Trophoblast cell (in vitro differentiated cells and primary cell): Measurements from ENCODE around the gene NBDY.

Source experiments
- DNase-seq, 2 donors: peaks; one replicate each; pipeline ENCODE4 v3.0.0-alpha.2; 2016
- H2AFZ ChIP-seq: 2 replicates; pipeline ENCODE4 v1.6.1; 2013; ENCODE audit warnings: low read length, moderate library complexity, mild to moderate bottlenecking; ENCODE audit not compliant: insufficient read depth, poor library complexity
- H2AK5ac ChIP-seq: 2 replicates; pipeline ENCODE4 v1.6.1; 2013; ENCODE audit warnings: mild to moderate bottlenecking, low read length
- H2BK120ac ChIP-seq: 2 replicates; pipeline ENCODE4 v1.6.1; 2013; ENCODE audit warnings: low read length, mild to moderate bottlenecking, moderate library complexity; ENCODE audit not compliant: insufficient read depth, poor library complexity
- H2BK12ac ChIP-seq: 2 replicates; pipeline ENCODE4 v1.6.1; 2013; ENCODE audit warnings: mild to moderate bottlenecking, low read length, moderate library complexity
- H2BK5ac ChIP-seq: 2 replicates; pipeline ENCODE4 v1.6.1; 2013; ENCODE audit warnings: low read length, low read depth, moderate library complexity, mild to moderate bottlenecking; ENCODE audit not compliant: poor library complexity
- H3K14ac ChIP-seq: 2 replicates; pipeline ENCODE4 v1.6.1; 2013; ENCODE audit warnings: mild to moderate bottlenecking, low read length
- H3K18ac ChIP-seq: 2 replicates; pipeline ENCODE4 v1.6.1; 2013; ENCODE audit warnings: mild to moderate bottlenecking, low read length
- H3K23ac ChIP-seq: 2 replicates; pipeline ENCODE4 v1.6.1; 2013; ENCODE audit warnings: low read length
- H3K27ac ChIP-seq: 2 replicates; pipeline ENCODE4 v1.5.1; 2013; ENCODE audit warnings: low read depth, mild to moderate bottlenecking, inconsistent platforms, low read length, moderate library complexity
- H3K27me3 ChIP-seq: 2 replicates; pipeline ENCODE4 v1.6.1; 2013; ENCODE audit warnings: inconsistent platforms, mild to moderate bottlenecking, low read length, moderate library complexity; ENCODE audit not compliant: insufficient read depth
- H3K36me3 ChIP-seq, 2 experiments: 1 replicate in 1 of 2; 2 replicates in 1 of 2; pipeline ENCODE4 v1.6.1; 2013; ENCODE audit warnings: low read length in 2 of 2, mild to moderate bottlenecking in 2 of 2, moderate library complexity in 1 of 2; ENCODE audit not compliant: insufficient read depth in 2 of 2, control insufficient read depth in 1 of 2
- H3K4ac ChIP-seq: 2 replicates; pipeline ENCODE4 v1.6.1; 2013; ENCODE audit warnings: low read depth, mild to moderate bottlenecking, low read length, moderate library complexity
- H3K4me1 ChIP-seq, 2 experiments: 1 replicate in 1 of 2; 2 replicates in 1 of 2; pipeline ENCODE4 v1.6.1; 2013; ENCODE audit warnings: low read length in 2 of 2, mild to moderate bottlenecking in 2 of 2, moderate library complexity in 1 of 2; ENCODE audit not compliant: insufficient read depth in 2 of 2, control insufficient read depth in 1 of 2
- H3K4me2 ChIP-seq: 2 replicates; pipeline ENCODE4 v1.6.1; 2013; ENCODE audit warnings: inconsistent platforms, mild to moderate bottlenecking, low read length, moderate library complexity
- H3K4me3 ChIP-seq: 2 replicates; pipeline ENCODE4 v1.5.1; 2013; ENCODE audit warnings: mild to moderate bottlenecking, low read depth, low read length, inconsistent platforms
- H3K79me1 ChIP-seq: one replicate; pipeline ENCODE4 v1.6.1; 2013; ENCODE audit warnings: low read length
- H3K79me2 ChIP-seq: 2 replicates; pipeline ENCODE4 v1.6.1; 2013; ENCODE audit warnings: low read length, mild to moderate bottlenecking; ENCODE audit not compliant: control insufficient read depth, insufficient read depth, poor library complexity
- H3K9ac ChIP-seq: 2 replicates; pipeline ENCODE4 v1.6.1; 2013; ENCODE audit warnings: mild to moderate bottlenecking, low read length
- H3K9me3 ChIP-seq: 2 replicates; pipeline ENCODE4 v1.6.1; 2013; ENCODE audit warnings: low read depth, mild to moderate bottlenecking, control low read depth, inconsistent platforms, low read length; ENCODE audit not compliant: insufficient read depth
- H4K12ac ChIP-seq: 2 replicates; pipeline ENCODE4 v1.6.1; 2013; ENCODE audit warnings: low read depth, mild to moderate bottlenecking, low read length, moderate library complexity
- H4K8ac ChIP-seq: 2 replicates; pipeline ENCODE4 v1.6.1; 2013; ENCODE audit warnings: low read depth, mild to moderate bottlenecking, low read length, moderate library complexity
- H4K91ac ChIP-seq: one replicate; pipeline ENCODE4 v1.6.1; 2013; ENCODE audit warnings: low read depth, mild to moderate bottlenecking, low read length, moderate library complexity
- WGBS: extraction: QIAGEN DNeasy Blood & Tissue Kit; methylation state at CpG from one replicate; pipeline ENCODE4 v1.1.7; 2013; ENCODE audit warnings: missing lambda C conversion rate; ENCODE audit not compliant: insufficient read length, insufficient coverage; ENCODE audit errors: extremely low coverage; 5-methylcytosine and 5-hydroxymethylcytosine counted together

Gene NBDY

GRCh38 chrX:56791456-56791855 lies 62.4 kb downstream of the NBDY start:
- no peaks in the 10 kb centered on the region for H3K79me1 ChIP-seq
- no peaks in the 10 kb centered on the region for H3K79me2 ChIP-seq
- H3K9me3 ChIP-seq, result no peaks in the 10 kb centered on the region
- no peak overlapping the region for H2BK120ac ChIP-seq
- no peak overlapping the region for H3K14ac ChIP-seq
- DNase-seq, result no peak
- H3K9ac ChIP-seq, result no peak overlapping the region
- no peak overlapping the region for H4K91ac ChIP-seq
- no peak overlapping the region for H2BK12ac ChIP-seq
- H2BK5ac ChIP-seq, result no peak overlapping the region
- no peak overlapping the region for H4K8ac ChIP-seq
- no peak overlapping the region for H3K4me3 ChIP-seq
- no CpG with 5 or more reads among the region's 3 CpGs for WGBS
- H3K23ac ChIP-seq, result no peak overlapping the region
- H4K12ac ChIP-seq, result no peak overlapping the region
- no peaks in the 10 kb centered on the region for H3K4me1 ChIP-seq
- H2AK5ac ChIP-seq, result no peak overlapping the region
- H3K27me3 ChIP-seq, result no peaks in the 10 kb centered on the region
- no peak overlapping the region for H3K4ac ChIP-seq
- H3K4me2 ChIP-seq, result no peak overlapping the region
- H3K18ac ChIP-seq, result no peak overlapping the region
- no peak overlapping the region for H3K27ac ChIP-seq
- H3K36me3 ChIP-seq, result peaks cover 14 to 19% of the 10 kb centered on the region in 2 experiments
- H2AFZ ChIP-seq, result no peak overlapping the region

- WGBS, result no CpG with 5 or more reads among the region's 8 CpGs
- no peaks in the 10 kb centered on the region for H3K27me3 ChIP-seq
- no peaks in the 10 kb centered on the region for H3K79me1 ChIP-seq
- no peak overlapping the region for H3K23ac ChIP-seq
- H3K9ac ChIP-seq, result no peak overlapping the region
- H3K4ac ChIP-seq, result no peak overlapping the region
- no peak overlapping the region for H3K4me3 ChIP-seq
- no peak overlapping the region for H3K27ac ChIP-seq
- H2AK5ac ChIP-seq, result no peak overlapping the region
- no peak overlapping the region for H2AFZ ChIP-seq
- no peak overlapping the region for H3K14ac ChIP-seq
- H3K9me3 ChIP-seq, result no peaks in the 10 kb centered on the region
- no peaks in the 10 kb centered on the region for H3K4me1 ChIP-seq
- H2BK5ac ChIP-seq, result no peak overlapping the region
- H4K91ac ChIP-seq, result no peak overlapping the region
- peak in 1 of 2 donors; percentile 8 for DNase-seq
- no peak overlapping the region for H2BK120ac ChIP-seq
- H2BK12ac ChIP-seq, result no peak overlapping the region
- H4K8ac ChIP-seq, result no peak overlapping the region
- H3K4me2 ChIP-seq, result no peak overlapping the region
- peaks cover 12 to 14% of the 10 kb centered on the region in 2 experiments for H3K36me3 ChIP-seq
- H4K12ac ChIP-seq, result no peak overlapping the region
- H3K79me2 ChIP-seq, result no peaks in the 10 kb centered on the region
- no peak overlapping the region for H3K18ac ChIP-seq
These were observed 63.4 kb downstream of the NBDY start for GRCh38 chrX:56792270-56793111.

GRCh38 chrX:56793112-56793430 lies 64.0 kb downstream of the NBDY start:
- no peak overlapping the region for H3K4ac ChIP-seq
- H4K91ac ChIP-seq, result no peak overlapping the region
- peaks cover 11 to 12% of the 10 kb centered on the region in 2 experiments for H3K36me3 ChIP-seq
- no peak overlapping the region for H2BK12ac ChIP-seq
- H3K23ac ChIP-seq, result no peak overlapping the region
- H2AK5ac ChIP-seq, result no peak overlapping the region
- no peak overlapping the region for H4K12ac ChIP-seq
- H2AFZ ChIP-seq, result no peak overlapping the region
- H3K14ac ChIP-seq, result no peak overlapping the region
- H3K18ac ChIP-seq, result no peak overlapping the region
- H3K79me1 ChIP-seq, result no peaks in the 10 kb centered on the region
- H3K27me3 ChIP-seq, result no peaks in the 10 kb centered on the region
- no CpG with 5 or more reads among the region's 1 CpG for WGBS
- H3K4me1 ChIP-seq, result no peaks in the 10 kb centered on the region
- no peak overlapping the region for H3K4me3 ChIP-seq
- H3K27ac ChIP-seq, result no peak overlapping the region
- no peak overlapping the region for H3K4me2 ChIP-seq
- H3K9me3 ChIP-seq, result no peaks in the 10 kb centered on the region
- DNase-seq, result no peak
- no peak overlapping the region for H4K8ac ChIP-seq
- H2BK5ac ChIP-seq, result no peak overlapping the region
- H2BK120ac ChIP-seq, result no peak overlapping the region
- H3K79me2 ChIP-seq, result no peaks in the 10 kb centered on the region
- H3K9ac ChIP-seq, result no peak overlapping the region

GRCh38 chrX:56793521-56794320 lies 64.7 kb downstream of the NBDY start:
- Histone ChIP-seq H3K4me3 (no peak overlapping the region), H3K4me1 (no peaks in the 10 kb centered on the region), H3K79me1 (no peaks in the 10 kb centered on the region), H4K12ac (no peak overlapping the region), H3K27ac (no peak overlapping the region), H3K79me2 (no peaks in the 10 kb centered on the region), H4K91ac (no peak overlapping the region), H3K9ac (no peak overlapping the region), H2BK12ac (no peak overlapping the region), H3K23ac (no peak overlapping the region), H3K14ac (no peak overlapping the region), H3K4ac (no peak overlapping the region), H2BK5ac (no peak overlapping the region), H3K9me3 (no peaks in the 10 kb centered on the region), H3K18ac (no peak overlapping the region), H2BK120ac (no peak overlapping the region), H4K8ac (no peak overlapping the region), H2AK5ac (no peak overlapping the region), H3K36me3 (peaks cover 8 to 10% of the 10 kb centered on the region in 2 experiments), H3K4me2 (no peak overlapping the region), H2AFZ (no peak overlapping the region), H3K27me3 (no peaks in the 10 kb centered on the region)
- no peak for DNase-seq
- no CpG with 5 or more reads among the region's 15 CpGs for WGBS
